Measurements from ENCODE around the gene AIFM3. TPM values are rescaled to one million over a fixed set of nuclear protein-coding genes. Genes with fewer than 3 reads are reported as not detected.

AIFM3 gene
- total and polyA plus RNA-seq, 2 experiments from 2014 or later: 0.45 to 1.5 TPM

DNA sequence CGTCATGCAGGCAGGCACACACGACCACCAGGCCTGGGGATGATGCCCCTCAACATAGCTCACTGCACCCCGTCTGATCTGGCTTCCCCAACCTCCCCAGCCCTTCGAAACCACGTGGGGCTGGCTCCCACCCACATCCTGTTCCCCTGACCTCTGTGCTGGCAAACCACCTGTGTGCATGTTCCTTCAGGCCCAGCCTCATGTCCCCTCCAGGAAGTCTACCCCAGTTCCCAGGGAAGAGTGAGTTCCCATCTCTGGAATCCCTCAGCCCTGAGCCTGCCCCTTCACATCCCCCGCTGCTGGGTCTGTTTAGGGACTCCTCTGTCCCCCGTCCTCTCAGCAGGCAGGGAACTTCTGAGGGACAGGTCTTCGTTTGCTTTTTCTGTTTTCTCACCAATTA lies 58.2 kb downstream of the AIFM3 start (continued):
- TF ChIP-seq, protein P1, sequence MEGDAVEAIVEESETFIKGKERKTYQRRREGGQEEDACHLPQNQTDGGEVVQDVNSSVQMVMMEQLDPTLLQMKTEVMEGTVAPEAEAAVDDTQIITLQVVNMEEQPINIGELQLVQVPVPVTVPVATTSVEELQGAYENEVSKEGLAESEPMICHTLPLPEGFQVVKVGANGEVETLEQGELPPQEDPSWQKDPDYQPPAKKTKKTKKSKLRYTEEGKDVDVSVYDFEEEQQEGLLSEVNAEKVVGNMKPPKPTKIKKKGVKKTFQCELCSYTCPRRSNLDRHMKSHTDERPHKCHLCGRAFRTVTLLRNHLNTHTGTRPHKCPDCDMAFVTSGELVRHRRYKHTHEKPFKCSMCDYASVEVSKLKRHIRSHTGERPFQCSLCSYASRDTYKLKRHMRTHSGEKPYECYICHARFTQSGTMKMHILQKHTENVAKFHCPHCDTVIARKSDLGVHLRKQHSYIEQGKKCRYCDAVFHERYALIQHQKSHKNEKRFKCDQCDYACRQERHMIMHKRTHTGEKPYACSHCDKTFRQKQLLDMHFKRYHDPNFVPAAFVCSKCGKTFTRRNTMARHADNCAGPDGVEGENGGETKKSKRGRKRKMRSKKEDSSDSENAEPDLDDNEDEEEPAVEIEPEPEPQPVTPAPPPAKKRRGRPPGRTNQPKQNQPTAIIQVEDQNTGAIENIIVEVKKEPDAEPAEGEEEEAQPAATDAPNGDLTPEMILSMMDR (conservative IDR thresholded peaks at IDR 0.05; ENCODE audit: low read depth in 2 of 2): no peak
- TF ChIP-seq EZH2 (IDR thresholded peaks at IDR 0.05; ENCODE audit: low read depth, unreplicated experiment) (no peak), EZH2phosphoT487 (IDR thresholded peaks at IDR 0.05; ENCODE audit: unreplicated experiment) (no peak)
- TF ChIP-seq, protein P2, sequence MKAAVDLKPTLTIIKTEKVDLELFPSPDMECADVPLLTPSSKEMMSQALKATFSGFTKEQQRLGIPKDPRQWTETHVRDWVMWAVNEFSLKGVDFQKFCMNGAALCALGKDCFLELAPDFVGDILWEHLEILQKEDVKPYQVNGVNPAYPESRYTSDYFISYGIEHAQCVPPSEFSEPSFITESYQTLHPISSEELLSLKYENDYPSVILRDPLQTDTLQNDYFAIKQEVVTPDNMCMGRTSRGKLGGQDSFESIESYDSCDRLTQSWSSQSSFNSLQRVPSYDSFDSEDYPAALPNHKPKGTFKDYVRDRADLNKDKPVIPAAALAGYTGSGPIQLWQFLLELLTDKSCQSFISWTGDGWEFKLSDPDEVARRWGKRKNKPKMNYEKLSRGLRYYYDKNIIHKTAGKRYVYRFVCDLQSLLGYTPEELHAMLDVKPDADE (IDR thresholded peaks at IDR 0.05): no peak

DNA sequence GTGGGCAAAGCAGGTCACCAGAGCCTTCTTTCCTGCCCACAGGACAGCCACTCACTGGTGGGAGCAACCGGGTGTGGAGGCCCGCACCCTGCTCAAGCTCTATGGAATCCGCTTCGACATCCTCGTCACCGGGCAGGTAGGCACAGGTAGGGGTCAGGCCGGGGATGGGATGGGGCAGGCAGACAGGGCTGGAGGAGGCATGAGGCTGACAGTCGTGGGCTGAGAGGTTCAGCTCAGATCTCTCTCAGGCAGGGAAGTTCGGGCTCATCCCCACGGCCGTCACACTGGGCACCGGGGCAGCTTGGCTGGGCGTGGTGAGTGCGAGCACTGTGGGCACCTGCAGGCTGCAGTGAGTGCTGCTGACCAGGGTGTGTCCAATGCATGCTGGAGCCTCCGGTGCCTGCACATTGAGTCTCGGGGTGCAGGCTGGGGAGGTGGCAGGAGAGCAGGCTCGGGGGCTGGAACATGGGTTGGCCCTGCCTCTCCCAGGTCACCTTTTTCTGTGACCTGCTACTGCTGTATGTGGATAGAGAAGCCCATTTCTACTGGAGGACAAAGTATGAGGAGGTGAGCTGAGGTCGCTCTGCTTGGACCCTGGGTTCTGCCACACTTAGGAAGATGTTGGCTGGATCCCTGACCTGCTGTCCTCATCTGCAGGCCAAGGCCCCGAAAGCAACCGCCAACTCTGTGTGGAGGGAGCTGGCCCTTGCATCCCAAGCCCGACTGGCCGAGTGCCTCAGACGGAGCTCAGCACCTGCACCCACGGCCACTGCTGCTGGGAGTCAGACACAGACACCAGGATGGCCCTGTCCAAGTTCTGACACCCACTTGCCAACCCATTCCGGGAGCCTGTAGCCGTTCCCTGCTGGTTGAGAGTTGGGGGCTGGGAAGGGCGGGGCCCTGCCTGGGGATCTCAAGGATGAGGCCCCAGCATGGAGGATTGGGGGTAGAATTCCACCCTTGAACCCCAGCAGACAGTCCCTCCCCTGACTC lies 59.0 kb downstream of the AIFM3 start:
- TF ChIP-seq, protein P3, sequence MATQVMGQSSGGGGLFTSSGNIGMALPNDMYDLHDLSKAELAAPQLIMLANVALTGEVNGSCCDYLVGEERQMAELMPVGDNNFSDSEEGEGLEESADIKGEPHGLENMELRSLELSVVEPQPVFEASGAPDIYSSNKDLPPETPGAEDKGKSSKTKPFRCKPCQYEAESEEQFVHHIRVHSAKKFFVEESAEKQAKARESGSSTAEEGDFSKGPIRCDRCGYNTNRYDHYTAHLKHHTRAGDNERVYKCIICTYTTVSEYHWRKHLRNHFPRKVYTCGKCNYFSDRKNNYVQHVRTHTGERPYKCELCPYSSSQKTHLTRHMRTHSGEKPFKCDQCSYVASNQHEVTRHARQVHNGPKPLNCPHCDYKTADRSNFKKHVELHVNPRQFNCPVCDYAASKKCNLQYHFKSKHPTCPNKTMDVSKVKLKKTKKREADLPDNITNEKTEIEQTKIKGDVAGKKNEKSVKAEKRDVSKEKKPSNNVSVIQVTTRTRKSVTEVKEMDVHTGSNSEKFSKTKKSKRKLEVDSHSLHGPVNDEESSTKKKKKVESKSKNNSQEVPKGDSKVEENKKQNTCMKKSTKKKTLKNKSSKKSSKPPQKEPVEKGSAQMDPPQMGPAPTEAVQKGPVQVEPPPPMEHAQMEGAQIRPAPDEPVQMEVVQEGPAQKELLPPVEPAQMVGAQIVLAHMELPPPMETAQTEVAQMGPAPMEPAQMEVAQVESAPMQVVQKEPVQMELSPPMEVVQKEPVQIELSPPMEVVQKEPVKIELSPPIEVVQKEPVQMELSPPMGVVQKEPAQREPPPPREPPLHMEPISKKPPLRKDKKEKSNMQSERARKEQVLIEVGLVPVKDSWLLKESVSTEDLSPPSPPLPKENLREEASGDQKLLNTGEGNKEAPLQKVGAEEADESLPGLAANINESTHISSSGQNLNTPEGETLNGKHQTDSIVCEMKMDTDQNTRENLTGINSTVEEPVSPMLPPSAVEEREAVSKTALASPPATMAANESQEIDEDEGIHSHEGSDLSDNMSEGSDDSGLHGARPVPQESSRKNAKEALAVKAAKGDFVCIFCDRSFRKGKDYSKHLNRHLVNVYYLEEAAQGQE (IDR thresholded peaks at IDR 0.05; ENCODE audit: unreplicated experiment): no peak
- TF ChIP-seq, protein P2 (IDR thresholded peaks at IDR 0.05): no peak
- TF ChIP-seq EZH2phosphoT487 (IDR thresholded peaks at IDR 0.05; ENCODE audit: unreplicated experiment): no peak
- TF ChIP-seq ZNF114 (CRISPR knock-in tag; IDR thresholded peaks at IDR 0.05): no peak
- TF ChIP-seq, protein P4, sequence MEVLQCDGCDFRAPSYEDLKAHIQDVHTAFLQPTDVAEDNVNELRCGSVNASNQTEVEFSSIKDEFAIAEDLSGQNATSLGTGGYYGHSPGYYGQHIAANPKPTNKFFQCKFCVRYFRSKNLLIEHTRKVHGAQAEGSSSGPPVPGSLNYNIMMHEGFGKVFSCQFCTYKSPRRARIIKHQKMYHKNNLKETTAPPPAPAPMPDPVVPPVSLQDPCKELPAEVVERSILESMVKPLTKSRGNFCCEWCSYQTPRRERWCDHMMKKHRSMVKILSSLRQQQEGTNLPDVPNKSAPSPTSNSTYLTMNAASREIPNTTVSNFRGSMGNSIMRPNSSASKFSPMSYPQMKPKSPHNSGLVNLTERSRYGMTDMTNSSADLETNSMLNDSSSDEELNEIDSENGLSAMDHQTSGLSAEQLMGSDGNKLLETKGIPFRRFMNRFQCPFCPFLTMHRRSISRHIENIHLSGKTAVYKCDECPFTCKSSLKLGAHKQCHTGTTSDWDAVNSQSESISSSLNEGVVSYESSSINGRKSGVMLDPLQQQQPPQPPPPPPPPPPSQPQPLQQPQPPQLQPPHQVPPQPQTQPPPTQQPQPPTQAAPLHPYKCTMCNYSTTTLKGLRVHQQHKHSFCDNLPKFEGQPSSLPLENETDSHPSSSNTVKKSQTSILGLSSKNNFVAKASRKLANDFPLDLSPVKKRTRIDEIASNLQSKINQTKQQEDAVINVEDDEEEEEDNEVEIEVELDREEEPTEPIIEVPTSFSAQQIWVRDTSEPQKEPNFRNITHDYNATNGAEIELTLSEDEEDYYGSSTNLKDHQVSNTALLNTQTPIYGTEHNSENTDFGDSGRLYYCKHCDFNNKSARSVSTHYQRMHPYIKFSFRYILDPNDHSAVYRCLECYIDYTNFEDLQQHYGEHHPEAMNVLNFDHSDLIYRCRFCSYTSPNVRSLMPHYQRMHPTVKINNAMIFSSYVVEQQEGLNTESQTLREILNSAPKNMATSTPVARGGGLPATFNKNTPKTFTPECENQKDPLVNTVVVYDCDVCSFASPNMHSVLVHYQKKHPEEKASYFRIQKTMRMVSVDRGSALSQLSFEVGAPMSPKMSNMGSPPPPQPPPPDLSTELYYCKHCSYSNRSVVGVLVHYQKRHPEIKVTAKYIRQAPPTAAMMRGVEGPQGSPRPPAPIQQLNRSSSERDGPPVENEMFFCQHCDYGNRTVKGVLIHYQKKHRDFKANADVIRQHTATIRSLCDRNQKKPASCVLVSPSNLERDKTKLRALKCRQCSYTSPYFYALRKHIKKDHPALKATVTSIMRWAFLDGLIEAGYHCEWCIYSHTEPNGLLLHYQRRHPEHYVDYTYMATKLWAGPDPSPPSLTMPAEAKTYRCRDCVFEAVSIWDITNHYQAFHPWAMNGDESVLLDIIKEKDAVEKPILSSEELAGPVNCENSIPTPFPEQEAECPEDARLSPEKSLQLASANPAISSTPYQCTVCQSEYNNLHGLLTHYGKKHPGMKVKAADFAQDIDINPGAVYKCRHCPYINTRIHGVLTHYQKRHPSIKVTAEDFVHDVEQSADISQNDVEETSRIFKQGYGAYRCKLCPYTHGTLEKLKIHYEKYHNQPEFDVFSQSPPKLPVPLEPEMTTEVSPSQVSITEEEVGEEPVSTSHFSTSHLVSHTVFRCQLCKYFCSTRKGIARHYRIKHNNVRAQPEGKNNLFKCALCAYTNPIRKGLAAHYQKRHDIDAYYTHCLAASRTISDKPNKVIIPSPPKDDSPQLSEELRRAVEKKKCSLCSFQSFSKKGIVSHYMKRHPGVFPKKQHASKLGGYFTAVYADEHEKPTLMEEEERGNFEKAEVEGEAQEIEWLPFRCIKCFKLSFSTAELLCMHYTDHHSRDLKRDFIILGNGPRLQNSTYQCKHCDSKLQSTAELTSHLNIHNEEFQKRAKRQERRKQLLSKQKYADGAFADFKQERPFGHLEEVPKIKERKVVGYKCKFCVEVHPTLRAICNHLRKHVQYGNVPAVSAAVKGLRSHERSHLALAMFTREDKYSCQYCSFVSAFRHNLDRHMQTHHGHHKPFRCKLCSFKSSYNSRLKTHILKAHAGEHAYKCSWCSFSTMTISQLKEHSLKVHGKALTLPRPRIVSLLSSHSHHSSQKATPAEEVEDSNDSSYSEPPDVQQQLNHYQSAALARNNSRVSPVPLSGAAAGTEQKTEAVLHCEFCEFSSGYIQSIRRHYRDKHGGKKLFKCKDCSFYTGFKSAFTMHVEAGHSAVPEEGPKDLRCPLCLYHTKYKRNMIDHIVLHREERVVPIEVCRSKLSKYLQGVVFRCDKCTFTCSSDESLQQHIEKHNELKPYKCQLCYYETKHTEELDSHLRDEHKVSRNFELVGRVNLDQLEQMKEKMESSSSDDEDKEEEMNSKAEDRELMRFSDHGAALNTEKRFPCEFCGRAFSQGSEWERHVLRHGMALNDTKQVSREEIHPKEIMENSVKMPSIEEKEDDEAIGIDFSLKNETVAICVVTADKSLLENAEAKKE (CRISPR knock-in tag; IDR thresholded peaks at IDR 0.05): no peak
- Mint-ChIP-seq H3K9me3 (no peaks in the 10 kb centered on the region; the same call in 2 of the 3 replicates), H3K36me3 (ENCODE audit: low read depth) (no peaks in the 10 kb centered on the region), H3K4me3 (no peak overlapping the region), H3K27ac (no peak overlapping the region), H3K4me1 (peaks cover 8% of the 10 kb centered on the region), H3K27me3 (ENCODE audit: insufficient read depth, low read depth, poor library complexity) (peaks cover 18% of the 10 kb centered on the region)
- no peaks in the 10 kb centered on the region for H4K20me1 ChIP-seq (replicated peaks; ENCODE audit: insufficient read depth)
- no peaks in the 10 kb centered on the region for H3F3A ChIP-seq (replicated peaks; ENCODE audit: low read depth)
- no peak overlapping the region for H3K4me3 ChIP-seq
- DNase-seq (ENCODE audit: low spot score): no peak
- no peak overlapping the region for H3K27ac ChIP-seq (ENCODE audit: low read depth)
- H2AFZ ChIP-seq: no peak overlapping the region
- no peaks in the 10 kb centered on the region for H3K36me3 ChIP-seq (ENCODE audit: insufficient read depth)
- no peak overlapping the region for H3K4me2 ChIP-seq
- peaks cover 2% of the 10 kb centered on the region; the same call in 1 of the 2 replicates for H3K27me3 ChIP-seq (ENCODE audit: insufficient read depth)
- ATAC-seq: no peak
- H3K79me2 ChIP-seq (replicated peaks; ENCODE audit: insufficient read depth): no peaks in the 10 kb centered on the region
- no peaks in the 10 kb centered on the region for H3K9me2 ChIP-seq (ENCODE audit: insufficient read depth)
- H3K4me1 ChIP-seq (ENCODE audit: insufficient read depth): no peaks in the 10 kb centered on the region
